GM12873 (cell line): ENCODE data around the gene STUM.

ENCODE experiments used
- TF ChIP-seq, protein P1 (sequence below): IDR thresholded peaks from 2 replicates; pipeline ENCODE4 v1.5.1; 2012; ENCODE audit warnings: low read depth, mild to moderate bottlenecking, moderate library complexity, low read length, control low read depth; ENCODE audit not compliant: insufficient read depth; ENCODE audit errors: missing control alignments

STUM gene

DNA sequence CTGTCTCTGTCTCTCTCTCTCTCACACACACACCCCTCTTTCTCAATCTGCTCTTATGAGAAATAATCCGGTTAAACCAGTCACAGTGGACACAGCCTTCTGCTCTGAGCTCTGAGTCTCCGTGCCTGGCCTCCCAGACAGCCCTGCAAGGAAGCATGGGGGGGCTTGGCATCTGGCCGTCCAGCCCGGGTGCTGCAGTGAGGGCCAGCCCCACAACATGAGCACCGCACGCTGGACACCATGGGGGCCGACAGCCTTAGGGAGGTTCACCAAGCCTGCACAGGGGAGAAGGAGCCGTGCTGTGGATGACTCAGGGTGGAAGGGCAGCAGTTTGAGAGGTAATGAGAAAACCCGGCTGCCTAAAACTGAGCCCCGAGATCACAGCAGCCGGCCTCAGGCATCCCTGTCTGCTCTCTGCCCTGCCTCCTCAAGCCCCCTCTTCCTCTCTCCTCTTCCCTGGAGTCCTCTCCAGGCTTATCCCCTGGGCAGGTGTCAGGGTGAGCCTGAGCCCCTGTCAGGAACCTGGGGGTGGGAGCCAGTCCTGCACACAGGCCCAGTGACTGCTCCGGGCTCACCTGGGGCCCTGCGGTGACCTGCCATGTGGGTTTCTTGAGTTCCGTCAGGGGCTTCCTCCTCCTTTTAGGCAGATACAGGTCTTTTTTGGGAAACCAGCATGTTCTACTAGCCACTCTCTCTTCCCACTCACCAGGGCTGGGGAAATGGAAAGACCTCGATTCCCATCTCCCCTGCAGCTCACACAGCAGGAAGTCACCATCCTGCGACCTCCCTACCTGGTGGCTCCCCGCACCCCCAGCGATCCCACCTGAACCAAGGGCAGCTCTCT is 97.7 kb downstream of the STUM start:
- TF ChIP-seq, protein P1, sequence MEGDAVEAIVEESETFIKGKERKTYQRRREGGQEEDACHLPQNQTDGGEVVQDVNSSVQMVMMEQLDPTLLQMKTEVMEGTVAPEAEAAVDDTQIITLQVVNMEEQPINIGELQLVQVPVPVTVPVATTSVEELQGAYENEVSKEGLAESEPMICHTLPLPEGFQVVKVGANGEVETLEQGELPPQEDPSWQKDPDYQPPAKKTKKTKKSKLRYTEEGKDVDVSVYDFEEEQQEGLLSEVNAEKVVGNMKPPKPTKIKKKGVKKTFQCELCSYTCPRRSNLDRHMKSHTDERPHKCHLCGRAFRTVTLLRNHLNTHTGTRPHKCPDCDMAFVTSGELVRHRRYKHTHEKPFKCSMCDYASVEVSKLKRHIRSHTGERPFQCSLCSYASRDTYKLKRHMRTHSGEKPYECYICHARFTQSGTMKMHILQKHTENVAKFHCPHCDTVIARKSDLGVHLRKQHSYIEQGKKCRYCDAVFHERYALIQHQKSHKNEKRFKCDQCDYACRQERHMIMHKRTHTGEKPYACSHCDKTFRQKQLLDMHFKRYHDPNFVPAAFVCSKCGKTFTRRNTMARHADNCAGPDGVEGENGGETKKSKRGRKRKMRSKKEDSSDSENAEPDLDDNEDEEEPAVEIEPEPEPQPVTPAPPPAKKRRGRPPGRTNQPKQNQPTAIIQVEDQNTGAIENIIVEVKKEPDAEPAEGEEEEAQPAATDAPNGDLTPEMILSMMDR, result no peak

DNA sequence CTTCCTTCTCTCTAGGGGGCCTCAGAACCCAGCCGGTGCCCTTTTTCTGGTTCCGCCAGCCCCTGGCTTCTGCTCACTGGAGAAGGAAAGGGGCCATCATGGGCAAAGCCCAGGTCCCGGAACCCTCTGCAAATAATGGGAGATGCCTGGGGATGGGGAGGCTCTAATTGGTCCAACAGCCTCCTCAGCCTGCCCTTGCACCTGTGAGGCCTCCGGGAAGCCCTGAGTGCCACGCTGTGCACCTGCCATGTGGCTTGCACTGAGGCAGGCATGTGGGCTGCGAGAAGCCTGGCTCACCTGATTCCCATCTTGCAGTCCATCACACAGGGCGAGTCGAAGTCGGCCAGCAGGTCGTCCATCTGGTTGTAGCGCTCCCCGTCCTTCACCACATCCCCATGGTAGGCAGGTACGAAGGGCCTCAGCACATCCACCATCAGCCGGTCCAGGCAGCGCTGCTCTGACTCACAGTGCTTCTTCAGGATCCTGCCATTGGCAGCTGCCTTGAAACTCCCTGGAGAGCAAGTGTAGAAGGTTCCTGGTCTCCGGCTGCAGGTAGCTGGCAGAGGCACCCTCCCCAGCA is 98.4 kb downstream of the STUM start:
- TF ChIP-seq, protein P1, result no peak

DNA sequence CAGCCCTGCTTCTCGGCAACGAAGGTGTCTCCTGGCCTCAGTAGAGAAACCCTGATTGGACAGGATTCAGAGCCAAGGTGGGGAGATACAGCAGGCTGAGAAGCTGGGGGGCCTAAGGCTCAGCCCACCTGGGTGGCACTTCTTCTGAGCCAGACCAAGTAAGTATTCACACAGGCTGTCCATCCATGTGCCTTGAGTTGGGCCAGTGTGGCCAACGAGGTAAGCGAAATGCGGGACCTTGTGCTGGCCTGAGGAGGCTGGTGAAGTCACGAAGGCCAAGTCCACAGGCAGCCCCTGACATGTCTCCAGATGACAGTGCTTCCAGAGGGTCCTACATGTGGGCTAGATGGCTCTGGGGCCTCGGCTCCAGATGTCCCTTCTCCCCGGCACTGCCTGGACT is 99.2 kb downstream of the STUM start:
- TF ChIP-seq, protein P1, result no peak

DNA sequence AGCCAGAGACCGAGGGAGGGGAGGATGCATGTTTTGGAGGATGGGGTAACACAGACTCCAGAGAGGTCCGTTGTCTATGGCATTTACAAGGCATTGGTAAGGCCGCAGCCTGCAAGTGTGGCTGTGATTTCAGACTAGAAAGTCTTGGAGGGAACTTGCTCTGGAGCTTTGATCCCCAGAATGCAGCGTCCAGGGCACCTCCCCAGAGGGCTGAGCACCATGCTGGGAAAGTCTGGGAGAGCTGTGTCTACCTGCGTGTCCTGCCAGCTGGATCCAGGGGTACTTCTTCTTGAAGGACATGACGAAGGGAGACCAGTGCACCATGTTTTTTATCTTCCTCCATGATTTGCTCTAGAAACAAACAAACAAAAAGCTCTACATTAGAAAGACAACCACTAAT is 99.9 kb downstream of the STUM start:
- TF ChIP-seq, protein P1, result no peak

DNA sequence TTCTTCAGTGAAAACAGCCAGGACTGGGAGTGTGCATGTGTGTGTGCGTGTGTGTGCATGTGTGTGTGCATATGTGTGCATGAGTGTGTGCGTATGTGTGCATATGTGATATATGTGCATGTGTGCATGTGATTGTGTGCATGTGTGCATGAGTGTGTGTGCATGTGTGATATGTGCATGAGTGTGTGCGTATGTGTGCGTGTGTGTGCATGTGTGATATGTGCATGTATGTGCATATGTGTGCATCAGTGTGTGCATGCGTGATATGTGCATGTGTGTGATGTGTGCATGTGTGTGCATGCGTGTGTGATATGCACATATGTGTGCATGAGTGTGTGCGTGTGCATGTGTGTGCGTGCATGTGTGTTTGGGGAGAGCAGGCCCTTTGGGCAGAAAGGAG is 100.7 kb downstream of the STUM start:
- TF ChIP-seq, protein P1, result no peak

DNA sequence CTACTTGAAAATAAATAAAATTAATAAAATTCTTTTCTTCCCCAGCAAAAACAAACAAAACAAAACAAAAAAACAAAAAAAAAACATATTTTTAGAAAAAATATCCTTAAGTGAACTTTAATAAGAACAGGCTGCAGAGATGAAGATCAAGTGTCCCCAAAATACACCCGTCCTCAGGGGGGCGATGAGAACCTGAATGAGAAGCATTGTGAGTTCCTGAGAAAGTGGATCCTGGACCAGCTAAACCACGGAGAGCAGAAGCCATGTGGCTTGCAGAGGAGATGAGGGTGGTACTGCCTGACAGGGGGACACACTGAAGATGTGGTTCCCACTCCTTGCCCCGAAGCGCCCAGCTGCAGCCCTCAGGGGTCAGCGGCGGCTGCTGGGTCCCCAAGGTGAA is 101.2 kb downstream of the STUM start:
- TF ChIP-seq, protein P1, result no peak

DNA sequence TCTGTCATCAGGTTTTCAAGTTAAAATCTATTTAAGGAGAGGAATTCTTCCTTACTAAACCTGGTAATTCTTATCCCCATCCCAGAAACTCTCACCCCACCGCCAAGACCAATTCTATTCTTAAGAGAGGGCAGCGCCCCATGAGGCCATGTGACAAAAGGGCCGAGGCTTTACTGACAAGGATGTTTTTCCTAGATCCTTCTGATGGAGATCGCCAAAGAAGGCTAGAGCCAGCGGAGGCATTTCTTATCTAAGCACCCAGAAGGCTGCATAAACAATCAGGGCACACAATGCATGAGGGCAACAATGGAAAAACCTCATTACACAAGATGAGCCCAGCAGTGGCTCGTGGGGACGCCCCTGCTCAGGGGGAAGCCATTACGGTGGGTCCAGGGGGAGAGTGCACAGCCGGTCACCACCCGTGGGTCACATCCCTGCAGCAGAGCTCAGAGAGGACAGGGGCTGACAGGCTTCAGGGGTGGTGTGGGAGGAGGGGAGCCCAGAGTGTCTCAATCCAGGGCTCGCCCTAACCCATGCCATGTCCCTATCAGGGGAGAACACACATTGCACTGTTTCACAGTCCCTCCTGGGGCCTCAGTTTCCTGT is 101.8 kb downstream of the STUM start:
- TF ChIP-seq, protein P1, result no peak
